Astrocyte of the spinal cord (primary cell): ENCODE results near the gene NBL1.
A peak's percentile ranks its signal among the peaks of the same experiment; 100 is the strongest.
"Not testable (repeated sequence)": the region's sequence is repeated elsewhere in the genome, so short reads cannot be mapped to it uniquely, and the experiment has no call there.

Experiments used
- DNase-seq: peaks from one replicate; pipeline ENCODE4 v3.0.0; 2011; ENCODE audit warnings: low read depth, low spot score
- H3K4me3 ChIP-seq: 2 replicates; pipeline ENCODE4 v1.5.1; 2011; ENCODE audit warnings: low read depth, mild to moderate bottlenecking, low read length, moderate library complexity
- in situ Hi-C: cut with HindIII; loops from 2 replicates; pipeline ENCODE4 v1.10.0; 2017; ENCODE audit warnings: low sequenced_read_pairs
- TF ChIP-seq, protein P1 (sequence below): IDR thresholded peaks from 2 replicates; pipeline ENCODE4 v1.5.1; 2012; ENCODE audit warnings: low read depth, mild to moderate bottlenecking, low read length, inconsistent platforms

NBL1 gene

DNA sequence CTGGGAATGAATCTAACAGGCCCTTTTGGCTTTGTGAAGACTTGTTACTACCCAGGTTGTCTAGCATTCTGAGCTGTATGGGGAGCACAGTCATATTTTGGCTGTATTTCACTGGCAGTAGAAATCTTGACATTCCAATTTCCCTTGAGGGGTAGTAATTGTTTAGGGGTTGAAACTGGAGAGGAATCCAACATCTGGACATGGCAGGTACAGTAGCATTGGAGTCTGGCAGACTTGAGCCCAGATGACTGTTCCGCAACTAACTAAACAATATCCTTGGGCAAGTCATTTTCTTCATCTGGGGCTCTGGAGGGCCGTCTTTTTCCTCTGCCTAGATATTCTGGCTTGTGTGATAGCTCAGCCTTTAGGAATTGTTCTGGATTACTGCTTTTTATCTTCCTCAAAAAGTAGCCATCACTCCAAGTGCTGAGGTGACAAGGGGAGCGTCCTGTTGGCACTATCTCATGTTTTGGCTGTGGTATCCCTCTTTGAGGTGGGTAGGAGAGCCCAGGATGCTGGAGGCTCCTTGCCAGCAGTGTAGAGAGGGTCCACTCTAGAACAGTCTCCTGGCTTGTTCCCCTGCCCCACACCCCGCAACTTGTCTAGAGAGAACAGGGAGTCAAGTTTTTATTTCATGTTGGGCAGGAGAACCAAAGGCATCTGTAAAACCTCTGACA, 22.7 kb upstream of the NBL1 start:
- H3K4me3 ChIP-seq: no peak overlapping the region
- in situ Hi-C loops: no loop called here
- no peak for DNase-seq
- TF ChIP-seq, protein P1, sequence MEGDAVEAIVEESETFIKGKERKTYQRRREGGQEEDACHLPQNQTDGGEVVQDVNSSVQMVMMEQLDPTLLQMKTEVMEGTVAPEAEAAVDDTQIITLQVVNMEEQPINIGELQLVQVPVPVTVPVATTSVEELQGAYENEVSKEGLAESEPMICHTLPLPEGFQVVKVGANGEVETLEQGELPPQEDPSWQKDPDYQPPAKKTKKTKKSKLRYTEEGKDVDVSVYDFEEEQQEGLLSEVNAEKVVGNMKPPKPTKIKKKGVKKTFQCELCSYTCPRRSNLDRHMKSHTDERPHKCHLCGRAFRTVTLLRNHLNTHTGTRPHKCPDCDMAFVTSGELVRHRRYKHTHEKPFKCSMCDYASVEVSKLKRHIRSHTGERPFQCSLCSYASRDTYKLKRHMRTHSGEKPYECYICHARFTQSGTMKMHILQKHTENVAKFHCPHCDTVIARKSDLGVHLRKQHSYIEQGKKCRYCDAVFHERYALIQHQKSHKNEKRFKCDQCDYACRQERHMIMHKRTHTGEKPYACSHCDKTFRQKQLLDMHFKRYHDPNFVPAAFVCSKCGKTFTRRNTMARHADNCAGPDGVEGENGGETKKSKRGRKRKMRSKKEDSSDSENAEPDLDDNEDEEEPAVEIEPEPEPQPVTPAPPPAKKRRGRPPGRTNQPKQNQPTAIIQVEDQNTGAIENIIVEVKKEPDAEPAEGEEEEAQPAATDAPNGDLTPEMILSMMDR: no peak

DNA sequence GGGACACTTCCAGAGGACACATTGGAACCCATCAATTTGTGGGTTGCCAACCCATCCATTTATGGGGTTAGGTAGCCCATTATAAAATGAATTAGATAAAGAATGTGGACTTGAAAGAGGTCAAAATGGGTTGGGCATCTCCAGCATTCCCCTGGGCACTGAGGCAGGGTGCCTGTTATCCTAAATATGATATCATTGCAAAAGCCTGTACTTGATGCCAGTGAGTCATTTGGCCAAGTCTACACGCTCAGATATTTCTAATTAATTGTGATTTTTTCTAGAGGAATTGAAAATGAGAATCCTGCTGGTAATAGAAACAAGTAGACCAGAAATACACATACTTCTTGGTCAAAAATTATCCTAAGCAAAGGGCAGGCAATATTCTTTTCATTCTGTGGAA, 21.9 kb upstream of the NBL1 start:
- TF ChIP-seq, protein P1: no peak
- in situ Hi-C loops: no loop called here
- peak; percentile 28 for DNase-seq
- no peak overlapping the region for H3K4me3 ChIP-seq

DNA sequence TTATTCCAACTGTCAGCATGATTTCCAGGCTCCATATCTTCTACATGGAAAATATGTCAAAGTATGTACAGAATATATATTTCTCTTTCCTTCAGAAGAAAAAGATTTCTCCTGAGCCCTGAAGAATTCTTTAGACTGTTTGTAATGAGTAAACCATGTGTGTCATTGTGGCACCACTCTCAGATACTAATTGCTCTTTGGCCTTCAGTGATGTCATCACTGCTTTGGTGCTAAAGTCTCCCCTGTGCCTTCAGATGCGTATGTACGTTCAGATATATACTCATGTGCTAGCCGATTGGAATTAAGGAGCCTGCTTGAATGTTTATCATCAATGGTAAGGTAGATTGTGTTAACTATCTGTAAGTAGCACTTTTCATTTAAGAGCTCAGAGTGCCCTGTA, 20.6 kb upstream of the NBL1 start:
- in situ Hi-C loops: no loop called here
- no peak overlapping the region for H3K4me3 ChIP-seq
- TF ChIP-seq, protein P1: no peak
- DNase-seq: no peak

DNA sequence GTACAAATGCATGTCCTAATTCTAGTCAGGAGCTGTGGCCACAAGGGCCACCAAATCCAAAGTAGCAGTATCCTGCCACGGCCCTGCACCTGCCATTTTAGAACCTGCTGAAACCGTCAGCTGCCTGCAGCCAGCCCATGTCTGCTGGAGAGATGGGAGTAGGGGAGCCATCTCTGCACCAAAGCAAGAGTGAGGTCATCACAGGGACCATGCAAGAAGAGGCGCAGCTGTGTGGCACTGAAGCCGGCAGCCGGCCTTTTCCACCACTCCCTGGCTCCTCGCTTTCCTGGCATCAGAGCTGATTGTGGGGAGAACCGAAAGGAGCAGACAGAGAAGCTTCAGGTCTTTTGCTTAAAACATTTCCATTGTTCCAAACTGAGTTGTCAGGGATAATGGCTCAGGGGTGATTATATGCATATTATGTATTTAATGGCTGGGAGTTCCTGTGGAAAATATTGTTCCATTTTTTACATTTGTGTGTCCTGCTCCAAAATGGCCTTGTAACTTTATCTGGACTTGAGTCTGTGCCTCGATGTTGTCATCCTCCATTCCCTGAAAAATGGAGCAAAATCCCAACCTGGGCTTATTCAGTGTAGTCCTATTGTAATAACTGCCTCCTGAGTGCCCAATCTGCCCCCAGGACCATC, 18.7 kb upstream of the NBL1 start:
- H3K4me3 ChIP-seq: no peak overlapping the region
- TF ChIP-seq, protein P1: no peak
- no peak for DNase-seq
- in situ Hi-C loops: loop anchor here (25.0 kb wide), 2 partner anchors 188 to 288 kb away; no protein-coding TSS in a partner anchor

DNA sequence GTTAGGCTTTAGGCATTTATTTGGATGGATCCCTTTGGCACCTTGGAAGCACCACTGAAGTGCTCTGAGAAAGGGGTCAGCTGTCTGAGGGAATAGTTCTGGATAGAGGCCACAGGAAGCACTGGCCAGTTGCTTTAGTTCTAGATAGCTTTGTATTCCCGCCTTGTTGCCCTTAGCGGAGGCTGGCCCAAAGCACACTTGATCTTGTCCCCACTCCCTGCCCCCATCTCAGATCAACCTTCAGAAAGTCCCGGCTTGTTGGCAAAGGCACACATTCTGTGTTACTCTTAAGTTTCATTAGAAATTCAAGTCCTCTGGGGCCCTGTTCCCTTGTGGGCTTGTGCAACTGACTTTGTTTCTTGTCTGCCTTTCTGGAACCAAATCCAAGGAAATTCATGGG, 15.2 kb upstream of the NBL1 start:
- TF ChIP-seq, protein P1: no peak
- no peak for DNase-seq
- in situ Hi-C loops: loop anchor here (25.0 kb wide), 2 partner anchors 192 to 292 kb away; no protein-coding TSS in a partner anchor
- H3K4me3 ChIP-seq: no peak overlapping the region

DNA sequence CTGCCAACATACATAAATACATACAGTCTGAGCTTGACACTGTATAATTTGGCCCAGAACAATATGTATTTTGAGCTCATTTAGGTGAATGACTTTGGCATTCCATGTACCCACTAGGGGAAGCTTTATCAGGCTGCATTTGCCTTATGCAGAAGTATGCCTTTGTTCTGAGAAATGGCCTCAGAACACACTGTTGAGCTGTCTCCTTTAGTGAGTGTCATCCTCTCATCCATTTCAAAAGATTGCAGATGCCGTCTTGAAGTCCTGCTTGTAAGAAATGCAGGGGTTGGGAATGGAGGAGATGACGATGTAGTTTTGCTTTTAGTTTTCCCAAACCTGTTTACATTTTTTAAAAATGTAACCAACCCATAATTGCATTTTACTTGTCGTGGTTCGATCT, 14.8 kb upstream of the NBL1 start:
- no peak overlapping the region for H3K4me3 ChIP-seq
- DNase-seq: no peak
- TF ChIP-seq, protein P1: no peak
- in situ Hi-C loops: loop anchor here (25.0 kb wide), 2 partner anchors 192 to 292 kb away; no protein-coding TSS in a partner anchor

DNA sequence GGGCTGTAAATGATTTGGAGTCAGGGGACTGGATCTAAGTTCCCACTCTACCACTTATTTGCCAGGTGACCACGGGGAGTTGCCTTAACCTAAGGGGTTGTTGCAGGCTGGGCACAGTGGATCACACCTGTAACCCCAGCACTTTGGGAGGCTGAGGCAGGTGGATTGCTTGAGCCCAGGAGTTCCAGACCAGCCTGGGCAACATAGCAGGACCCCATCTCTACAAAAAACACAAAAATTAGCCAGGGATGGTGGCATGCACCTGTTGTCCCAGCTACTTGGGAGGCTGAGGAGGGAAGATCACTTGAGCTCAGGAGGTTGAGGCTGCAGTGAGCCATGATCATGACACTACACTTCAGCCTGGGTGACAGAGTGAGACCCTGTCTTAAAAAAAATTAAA, 13.9 kb upstream of the NBL1 start:
- in situ Hi-C loops: loop anchor here (25.0 kb wide), 2 partner anchors 193 to 293 kb away; no protein-coding TSS in a partner anchor
- not testable (repeated sequence) for H3K4me3 ChIP-seq, DNase-seq
